ENCODE data around the gene RET. TPM values are rescaled to one million over a fixed set of nuclear protein-coding genes. Genes with fewer than 3 reads are reported as not detected.

Gene RET
- total RNA-seq, 1 experiment from 2014 or later = 68.0 TPM

GRCh38 chr10:43069211-43069515 is 7.7 kb upstream of the RET start:
- Histone ChIP-seq H3K27me3 (replicated peaks; ENCODE audit: insufficient read depth, low read depth, low read length, poor library complexity) (no peaks in the 10 kb centered on the region), H3K4me1 (ENCODE audit: insufficient read depth, low read length, poor library complexity, severe bottlenecking) (peaks cover 14% of the 10 kb centered on the region), H3K36me3 (ENCODE audit: insufficient read depth, low read length, poor library complexity, severe bottlenecking) (no peaks in the 10 kb centered on the region), H3K27ac (ENCODE audit: low read depth, low read length, poor library complexity, severe bottlenecking) (no peak overlapping the region), H3K9me3 (ENCODE audit: low read depth, low read length, poor library complexity, severe bottlenecking) (no peaks in the 10 kb centered on the region), H3K4me3 (ENCODE audit: low read depth, low read length, poor library complexity, severe bottlenecking) (no peak overlapping the region)
- no TSS peak for BruUV-seq (replicated peaks)
- ChIA-PET CTCF (no interaction called here), POLR2A (ENCODE audit: low non-redundant PET) (no interaction called here)
- intact Hi-C loops (cut with micrococcal nuclease; ENCODE audit: unreplicated experiment) = no loop called here
- TF ChIP-seq EZH2 (IDR thresholded peaks at IDR 0.05; ENCODE audit: borderline replicate concordance, low read depth, low read length, poor library complexity, severe bottlenecking) (no peak), CTCF (conservative IDR thresholded peaks at IDR 0.05; ENCODE audit: low read depth, low read length) (no peak)
- DNase-seq (ENCODE audit: low spot score) = no peak

GRCh38 chr10:43069579-43069978 is 7.3 kb upstream of the RET start:
- no peak overlapping the region for H3K27ac ChIP-seq (ENCODE audit: low read depth, low read length, poor library complexity, severe bottlenecking)
- H3K4me1 ChIP-seq (ENCODE audit: insufficient read depth, low read length, poor library complexity, severe bottlenecking) = peaks cover 14% of the 10 kb centered on the region
- intact Hi-C loops (cut with micrococcal nuclease; ENCODE audit: unreplicated experiment) = no loop called here
- no peaks in the 10 kb centered on the region for H3K9me3 ChIP-seq (ENCODE audit: low read depth, low read length, poor library complexity, severe bottlenecking)
- TF ChIP-seq EZH2 (IDR thresholded peaks at IDR 0.05; ENCODE audit: borderline replicate concordance, low read depth, low read length, poor library complexity, severe bottlenecking) (no peak), CTCF (conservative IDR thresholded peaks at IDR 0.05; ENCODE audit: low read depth, low read length) (no peak)
- no peaks in the 10 kb centered on the region for H3K36me3 ChIP-seq (ENCODE audit: insufficient read depth, low read length, poor library complexity, severe bottlenecking)
- ChIA-PET POLR2A (ENCODE audit: low non-redundant PET) (interaction anchor here (0.6 kb wide), 1 partner anchor 10 kb away, joined by 3 read pairs; no protein-coding TSS in a partner anchor), CTCF (no interaction called here)
- DNase-seq (ENCODE audit: low spot score) = no peak
- no TSS peak for BruUV-seq (replicated peaks)
- H3K27me3 ChIP-seq (replicated peaks; ENCODE audit: insufficient read depth, low read depth, low read length, poor library complexity) = no peaks in the 10 kb centered on the region
- no peak overlapping the region for H3K4me3 ChIP-seq (ENCODE audit: low read depth, low read length, poor library complexity, severe bottlenecking)

- DNase-seq (ENCODE audit: low spot score) = no peak
- Histone ChIP-seq H3K4me3 (ENCODE audit: low read depth, low read length, poor library complexity, severe bottlenecking) (no peak overlapping the region), H3K36me3 (ENCODE audit: insufficient read depth, low read length, poor library complexity, severe bottlenecking) (no peaks in the 10 kb centered on the region), H3K4me1 (ENCODE audit: insufficient read depth, low read length, poor library complexity, severe bottlenecking) (peaks cover 14% of the 10 kb centered on the region), H3K9me3 (ENCODE audit: low read depth, low read length, poor library complexity, severe bottlenecking) (no peaks in the 10 kb centered on the region), H3K27ac (ENCODE audit: low read depth, low read length, poor library complexity, severe bottlenecking) (no peak overlapping the region), H3K27me3 (replicated peaks; ENCODE audit: insufficient read depth, low read depth, low read length, poor library complexity) (no peaks in the 10 kb centered on the region)
- no TSS peak for BruUV-seq (replicated peaks)
- no peak for TF ChIP-seq EZH2 (IDR thresholded peaks at IDR 0.05; ENCODE audit: borderline replicate concordance, low read depth, low read length, poor library complexity, severe bottlenecking)
- TF ChIP-seq CTCF (conservative IDR thresholded peaks at IDR 0.05; ENCODE audit: low read depth, low read length) = no peak
- intact Hi-C loops (cut with micrococcal nuclease; ENCODE audit: unreplicated experiment) = no loop called here
- ChIA-PET CTCF (no interaction called here), POLR2A (ENCODE audit: low non-redundant PET) (interaction anchor here (0.6 kb wide), 1 partner anchor 11 kb away, joined by 3 read pairs; no protein-coding TSS in a partner anchor)
Measured at GRCh38 chr10:43070121-43071085, 6.5 kb upstream of the RET start.
